ENCODE results near the gene KNDC1. TPM values are rescaled to one million over a fixed set of nuclear protein-coding genes. Genes with fewer than 3 reads are reported as not detected.

Gene KNDC1
- total and polyA plus RNA-seq, 8 donors = 0.05 to 1.7 (median 0.58) TPM; not detected in 1

DNA sequence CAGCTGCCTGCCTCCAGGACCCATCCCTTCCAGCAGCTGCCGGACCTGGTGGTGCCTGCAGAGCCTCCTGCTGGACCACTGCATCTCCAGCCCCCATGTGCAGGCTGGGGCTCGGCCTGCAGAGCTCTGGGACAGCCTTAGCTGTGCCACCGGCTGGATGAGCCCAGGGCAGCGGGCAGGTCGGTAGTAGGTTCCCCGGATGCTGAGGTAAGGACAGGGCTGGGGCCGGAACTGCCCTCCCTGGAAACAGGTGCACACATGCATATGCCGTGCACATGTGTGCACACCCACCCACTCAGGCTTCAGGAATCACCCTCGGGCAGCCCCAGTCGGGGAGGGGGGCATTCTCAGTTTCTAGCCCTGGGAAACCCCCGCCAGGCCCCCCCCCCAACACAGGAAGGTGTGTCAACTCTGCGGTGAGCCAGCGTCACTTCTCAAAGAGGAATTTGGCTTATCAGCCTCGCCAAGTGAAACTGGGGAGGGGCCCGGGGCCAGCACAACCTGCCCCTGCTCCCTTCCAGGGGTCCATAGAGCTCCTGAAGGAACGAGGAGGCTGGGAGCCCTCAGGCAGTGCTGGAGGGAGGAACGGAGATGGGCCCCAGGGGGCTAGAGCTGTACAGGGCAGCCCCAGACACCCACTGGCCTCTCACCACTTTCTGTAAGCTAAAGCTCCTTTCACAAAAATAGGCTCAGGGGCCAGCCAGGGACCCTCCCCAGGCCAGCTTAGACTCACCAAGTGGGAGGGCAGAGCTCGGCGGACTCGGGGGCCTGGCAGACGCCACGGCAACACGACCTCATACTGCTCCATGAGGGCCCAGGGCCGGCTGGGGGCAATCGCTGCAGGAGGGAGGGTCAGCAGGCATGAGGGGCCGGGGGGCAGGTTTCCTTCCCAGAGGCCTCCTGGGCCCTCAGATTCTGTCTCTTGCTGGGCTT, 115.0 kb downstream of the KNDC1 start:
- H3K27ac ChIP-seq = peak overlapping the region in 4 of 5 donors; percentile 29 to 86 (median 70)
- WGBS, 5 donors = 23 to 28% (median 26%) methylated on average over 6 to 26 of the region's 26 CpGs
- intact Hi-C loops (cut with DNase I; ENCODE audit: low total_unique reads) = no loop called here
- H3K36me3 ChIP-seq = peaks cover 8 to 52% (median 42%) of the 10 kb centered on the region in 4 donors
- TF ChIP-seq POLR2A (IDR thresholded peaks at IDR 0.05) = no peak
- TF ChIP-seq POLR2AphosphoS5 (IDR thresholded peaks at IDR 0.05) = no peak
- no peak for TF ChIP-seq EP300 (IDR thresholded peaks at IDR 0.05)
- TF ChIP-seq, protein P1, sequence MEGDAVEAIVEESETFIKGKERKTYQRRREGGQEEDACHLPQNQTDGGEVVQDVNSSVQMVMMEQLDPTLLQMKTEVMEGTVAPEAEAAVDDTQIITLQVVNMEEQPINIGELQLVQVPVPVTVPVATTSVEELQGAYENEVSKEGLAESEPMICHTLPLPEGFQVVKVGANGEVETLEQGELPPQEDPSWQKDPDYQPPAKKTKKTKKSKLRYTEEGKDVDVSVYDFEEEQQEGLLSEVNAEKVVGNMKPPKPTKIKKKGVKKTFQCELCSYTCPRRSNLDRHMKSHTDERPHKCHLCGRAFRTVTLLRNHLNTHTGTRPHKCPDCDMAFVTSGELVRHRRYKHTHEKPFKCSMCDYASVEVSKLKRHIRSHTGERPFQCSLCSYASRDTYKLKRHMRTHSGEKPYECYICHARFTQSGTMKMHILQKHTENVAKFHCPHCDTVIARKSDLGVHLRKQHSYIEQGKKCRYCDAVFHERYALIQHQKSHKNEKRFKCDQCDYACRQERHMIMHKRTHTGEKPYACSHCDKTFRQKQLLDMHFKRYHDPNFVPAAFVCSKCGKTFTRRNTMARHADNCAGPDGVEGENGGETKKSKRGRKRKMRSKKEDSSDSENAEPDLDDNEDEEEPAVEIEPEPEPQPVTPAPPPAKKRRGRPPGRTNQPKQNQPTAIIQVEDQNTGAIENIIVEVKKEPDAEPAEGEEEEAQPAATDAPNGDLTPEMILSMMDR (IDR thresholded peaks at IDR 0.05) = no peak
- DNase-seq = peak; percentile 53 to 85
- peaks cover 46 to 68% (median 54%) of the 10 kb centered on the region in 4 donors for H3K4me1 ChIP-seq
- peak overlapping the region; percentile 5 to 56 (median 43) for H3K4me3 ChIP-seq
- no peaks in the 10 kb centered on the region for H3K9me3 ChIP-seq
- peaks cover 0 to 42% (median 13%) of the 10 kb centered on the region in 3 donors for H3K27me3 ChIP-seq

DNA sequence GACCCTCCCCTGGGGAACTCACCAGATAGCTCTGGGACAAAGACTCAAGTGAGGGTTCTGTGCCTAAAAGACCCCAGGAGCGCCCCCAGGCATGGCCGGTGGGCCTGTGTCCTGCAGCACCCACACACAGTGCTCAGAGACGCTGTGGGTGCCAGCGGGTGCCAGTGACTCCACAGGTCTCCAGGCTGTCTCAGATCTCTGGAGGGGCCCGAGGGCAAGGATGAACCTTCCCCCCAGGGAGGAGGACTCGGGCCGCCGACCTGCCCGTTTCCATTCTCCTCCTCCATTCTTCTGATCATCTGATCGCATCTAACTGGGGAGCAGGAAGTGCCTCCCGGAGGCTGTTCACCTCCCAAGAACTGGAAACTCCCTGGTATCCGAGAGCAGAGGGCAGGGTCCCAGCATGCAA, 115.7 kb downstream of the KNDC1 start:
- DNase-seq = peak in 1 of 2 donors; percentile 55
- H3K27ac ChIP-seq = peak overlapping the region in 4 of 5 donors; percentile 39 to 86 (median 70)
- H3K4me3 ChIP-seq = peak overlapping the region; percentile 5 to 56 (median 43)
- WGBS, 5 donors = 10 to 23% (median 13%) methylated on average over 10 to 12 of the region's 12 CpGs
- H3K4me1 ChIP-seq = peaks cover 46 to 73% (median 54%) of the 10 kb centered on the region in 4 donors
- H3K27me3 ChIP-seq = peaks cover 0 to 42% (median 13%) of the 10 kb centered on the region in 3 donors
- H3K9me3 ChIP-seq = no peaks in the 10 kb centered on the region
- H3K36me3 ChIP-seq = peaks cover 8 to 52% (median 42%) of the 10 kb centered on the region in 4 donors
- intact Hi-C loops (cut with DNase I; ENCODE audit: low total_unique reads) = no loop called here
- no peak for TF ChIP-seq POLR2A (IDR thresholded peaks at IDR 0.05)
- no peak for TF ChIP-seq POLR2AphosphoS5 (IDR thresholded peaks at IDR 0.05)
- TF ChIP-seq EP300 (IDR thresholded peaks at IDR 0.05) = no peak
- TF ChIP-seq, protein P1 (IDR thresholded peaks at IDR 0.05) = no peak

Other genes with a start within 250 kb of the KNDC1 start
- gene CFAP46, start 217.6 kb upstream of the KNDC1 start, total RNA-seq = 1 to 10 TPM in 2 of 5 donors, under 1 TPM in 2, not detected in 1; under 0.01 to 2.3 (median 0.97) TPM
- gene CFAP46, start 217.6 kb upstream of the KNDC1 start, polyA plus RNA-seq = 1 to 10 TPM in 2 of 3 donors, under 1 TPM in 1; 0.50 to 5.8 (median 2.5) TPM
- gene ADGRA1, start 72.3 kb upstream of the KNDC1 start, total RNA-seq = under 1 TPM in 3 of 5 donors, not detected in 2; under 0.01 to 0.73 (median 0.14) TPM
- not detected for gene ADGRA1, start 72.3 kb upstream of the KNDC1 start, polyA plus RNA-seq
- gene UTF1, start 70.0 kb downstream of the KNDC1 start, total RNA-seq = not detected
- not detected for gene UTF1, start 70.0 kb downstream of the KNDC1 start, polyA plus RNA-seq
- gene VENTX, start 77.6 kb downstream of the KNDC1 start, total RNA-seq = 1 to 10 TPM in 1 of 5 donors, under 1 TPM in 2, not detected in 2; 0.45 to 3.2 (median 0.58) TPM
- gene VENTX, start 77.6 kb downstream of the KNDC1 start, polyA plus RNA-seq = under 1 TPM; 0.15 to 0.75 (median 0.35) TPM
- 10 to 100 TPM in 1 of 5 donors, 1 to 10 TPM in 3, not detected in 1; 3.3 to 50.8 (median 5.0) TPM for gene ADAM8, start 116.6 kb downstream of the KNDC1 start, total RNA-seq
- 1 to 10 TPM; 1.8 to 4.4 (median 3.6) TPM for gene ADAM8, start 116.6 kb downstream of the KNDC1 start, polyA plus RNA-seq
- 100 to 1,000 TPM in 1 of 5 donors, 10 to 100 TPM in 4; 18.3 to 117 (median 41.9) TPM for gene TUBGCP2, start 148.7 kb downstream of the KNDC1 start, total RNA-seq
- gene TUBGCP2, start 148.7 kb downstream of the KNDC1 start, polyA plus RNA-seq = 10 to 100 TPM; 40.3 to 89.8 (median 68.7) TPM
- gene ZNF511, start 148.7 kb downstream of the KNDC1 start, total RNA-seq = 10 to 100 TPM; 12.7 to 82.1 (median 27.2) TPM
- gene ZNF511, start 148.7 kb downstream of the KNDC1 start, polyA plus RNA-seq = 10 to 100 TPM; 55.8 to 63.4 (median 60.0) TPM
- gene CALY, start 176.7 kb downstream of the KNDC1 start, total RNA-seq = 1 to 10 TPM in 2 of 5 donors, not detected in 3; 2.0 to 2.6 TPM
- under 1 TPM in 2 of 3 donors, not detected in 1; 0.44 to 0.78 TPM for gene CALY, start 176.7 kb downstream of the KNDC1 start, polyA plus RNA-seq
- 10 to 100 TPM in 1 of 5 donors, 1 to 10 TPM in 1, not detected in 3; 4.8 to 13.9 TPM for gene PRAP1, start 187.2 kb downstream of the KNDC1 start, total RNA-seq
- gene PRAP1, start 187.2 kb downstream of the KNDC1 start, polyA plus RNA-seq = not detected
- 10 to 100 TPM in 1 of 5 donors, 1 to 10 TPM in 2, not detected in 2; 6.4 to 16.2 (median 7.2) TPM for gene FUOM, start 197.8 kb downstream of the KNDC1 start, total RNA-seq
- 10 to 100 TPM; 19.6 to 38.3 (median 36.7) TPM for gene FUOM, start 197.8 kb downstream of the KNDC1 start, polyA plus RNA-seq
- gene ECHS1, start 213.1 kb downstream of the KNDC1 start, total RNA-seq = 10 to 100 TPM in 4 of 5 donors, 1 to 10 TPM in 1; 5.3 to 81.7 (median 46.8) TPM
- gene ECHS1, start 213.1 kb downstream of the KNDC1 start, polyA plus RNA-seq = 100 to 1,000 TPM in 2 of 3 donors, 10 to 100 TPM in 1; 99.6 to 103 (median 103) TPM
- 10 to 100 TPM in 4 of 5 donors, 1 to 10 TPM in 1; 3.3 to 40.0 (median 12.9) TPM for gene PAOX, start 219.0 kb downstream of the KNDC1 start, total RNA-seq
- 10 to 100 TPM in 1 of 3 donors, 1 to 10 TPM in 2; 4.7 to 10.3 (median 6.8) TPM for gene PAOX, start 219.0 kb downstream of the KNDC1 start, polyA plus RNA-seq
- gene MTG1, start 233.9 kb downstream of the KNDC1 start, total RNA-seq = 100 to 1,000 TPM in 3 of 5 donors, 10 to 100 TPM in 2; 36.7 to 177 (median 133) TPM
- 10 to 100 TPM; 38.8 to 52.9 (median 41.3) TPM for gene MTG1, start 233.9 kb downstream of the KNDC1 start, polyA plus RNA-seq